ENCODE data around the gene KIF26B.
A peak's percentile ranks its signal among the peaks of the same experiment; 100 is the strongest.

KIF26B gene

DNA sequence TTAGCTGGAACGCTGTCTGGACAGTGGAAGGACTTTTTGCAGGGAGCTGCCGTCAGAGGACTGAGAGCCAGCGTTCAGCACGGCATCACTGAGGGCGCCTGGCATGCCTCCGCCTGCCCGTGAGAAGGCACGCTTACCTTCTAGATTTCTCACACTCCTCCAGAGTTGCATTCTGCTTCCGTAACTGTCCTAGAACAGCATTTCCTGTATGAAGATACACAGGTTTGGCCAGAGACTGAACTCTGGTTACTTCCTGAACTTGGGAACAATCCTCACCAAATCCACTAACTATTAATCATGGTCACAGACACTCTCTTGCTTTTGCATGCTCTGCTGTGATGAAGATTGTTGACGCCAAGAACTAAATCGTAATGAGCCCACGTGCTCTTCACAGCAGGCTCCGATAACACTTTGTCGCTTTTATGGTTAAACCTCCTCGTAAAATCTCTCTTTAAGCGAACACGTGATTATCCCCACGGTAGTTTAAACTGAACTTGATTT is 93.5 kb downstream of the KIF26B start:
- no peak for DNase-seq (ENCODE audit: low read depth)
- H3K4me3 ChIP-seq (ENCODE audit: low read depth, low read length) = no peak overlapping the region
- no peak for TF ChIP-seq CTCF (IDR thresholded peaks at IDR 0.05; ENCODE audit: control insufficient read depth, extremely low read depth, insufficient read depth)

GRCh38 chr1:245255783-245256182 is 101.0 kb downstream of the KIF26B start:
- TF ChIP-seq CTCF (IDR thresholded peaks at IDR 0.05; ENCODE audit: control insufficient read depth, extremely low read depth, insufficient read depth) = no peak
- no peak for DNase-seq (ENCODE audit: low read depth)
- H3K4me3 ChIP-seq (ENCODE audit: low read depth, low read length) = no peak overlapping the region

DNA sequence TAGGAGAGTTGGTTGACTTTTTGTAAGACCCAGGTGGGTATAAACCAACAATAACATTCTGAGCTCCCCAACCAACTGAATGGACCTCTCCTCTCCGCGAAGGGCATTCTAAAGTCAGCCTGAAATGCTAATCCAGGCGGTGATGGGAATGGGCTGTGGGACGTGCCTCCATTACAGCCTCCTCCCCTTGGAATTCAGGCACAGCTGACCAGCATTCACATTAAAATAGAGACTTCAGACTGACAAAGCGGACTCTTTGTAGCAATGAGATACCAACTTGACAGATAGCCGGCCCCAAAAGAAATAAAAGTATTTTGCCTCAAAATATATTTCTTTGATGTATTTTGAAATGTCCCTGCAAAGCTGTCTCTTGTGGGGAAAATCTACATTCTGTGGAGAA is 101.7 kb downstream of the KIF26B start:
- DNase-seq (ENCODE audit: low read depth) = no peak
- no peak for TF ChIP-seq CTCF (IDR thresholded peaks at IDR 0.05; ENCODE audit: control insufficient read depth, extremely low read depth, insufficient read depth)
- no peak overlapping the region for H3K4me3 ChIP-seq (ENCODE audit: low read depth, low read length)

GRCh38 chr1:245258271-245258920 is 103.6 kb downstream of the KIF26B start:
- peak; percentile 95 for DNase-seq (ENCODE audit: low read depth)
- no peak for TF ChIP-seq CTCF (IDR thresholded peaks at IDR 0.05; ENCODE audit: control insufficient read depth, extremely low read depth, insufficient read depth)
- H3K4me3 ChIP-seq (ENCODE audit: low read depth, low read length) = peak overlapping the region; percentile 13

GRCh38 chr1:245260110-245260882 is 105.5 kb downstream of the KIF26B start:
- DNase-seq (ENCODE audit: low read depth) = peak; percentile 62
- no peak for TF ChIP-seq CTCF (IDR thresholded peaks at IDR 0.05; ENCODE audit: control insufficient read depth, extremely low read depth, insufficient read depth)
- no peak overlapping the region for H3K4me3 ChIP-seq (ENCODE audit: low read depth, low read length)

DNA sequence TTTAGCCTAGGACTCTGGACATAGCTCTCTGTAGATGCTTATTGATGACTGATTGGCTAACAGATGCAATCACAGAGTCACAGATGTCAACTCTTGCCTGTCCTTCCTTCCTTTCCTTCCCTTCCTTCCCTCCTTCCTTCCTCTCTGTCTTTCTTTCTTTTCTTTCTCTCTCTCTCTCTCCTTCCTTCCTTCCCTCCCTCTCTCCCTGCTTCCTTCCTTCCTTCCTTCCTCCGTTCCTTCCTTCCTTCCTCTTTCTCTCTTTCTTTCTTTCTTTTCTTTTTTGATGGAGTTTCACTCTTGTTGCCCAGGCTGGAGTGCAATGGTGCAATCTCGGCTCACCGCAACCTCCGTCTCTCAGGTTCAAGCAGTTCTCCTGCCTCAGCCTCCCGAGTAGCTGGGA is 106.1 kb downstream of the KIF26B start:
- H3K4me3 ChIP-seq (ENCODE audit: low read depth, low read length) = no peak overlapping the region
- TF ChIP-seq CTCF (IDR thresholded peaks at IDR 0.05; ENCODE audit: control insufficient read depth, extremely low read depth, insufficient read depth) = no peak
- DNase-seq (ENCODE audit: low read depth) = no peak

Measured in LNCaP clone FGC (cell line).